Gastroesophageal sphincter (tissue), 3 donors: ENCODE measurements around the gene VSX2.

Experiments used
- CTCF ChIP-seq, 4 experiments: fragments of 200-600 bp in 2 of 4; fragments of 450-650 bp in 2 of 4; sonication (generic) in 1 of 4; IDR thresholded peaks; one replicate each; pipeline ENCODE4 v1.5.1; 2017 to 2019; ENCODE audit warnings: antibody characterized with exemption in 4 of 4, mild to moderate bottlenecking in 2 of 4, moderate library complexity in 2 of 4
- POLR2A ChIP-seq, 2 donors: fragments of 450-650 bp; IDR thresholded peaks; one replicate each; pipeline ENCODE4 v1.6.1; 2017; ENCODE audit warnings: antibody characterized with exemption in 2 of 2, mild to moderate bottlenecking in 2 of 2, moderate library complexity in 1 of 2

- no peak for TF ChIP-seq CTCF (IDR thresholded peaks at IDR 0.05)
- no peak for TF ChIP-seq POLR2A (IDR thresholded peaks at IDR 0.05)
Observed at GRCh38 chr14:74219277-74220205, 19.7 kb upstream of the VSX2 start.
